ENCODE results near the gene PLA2R1.

DNA sequence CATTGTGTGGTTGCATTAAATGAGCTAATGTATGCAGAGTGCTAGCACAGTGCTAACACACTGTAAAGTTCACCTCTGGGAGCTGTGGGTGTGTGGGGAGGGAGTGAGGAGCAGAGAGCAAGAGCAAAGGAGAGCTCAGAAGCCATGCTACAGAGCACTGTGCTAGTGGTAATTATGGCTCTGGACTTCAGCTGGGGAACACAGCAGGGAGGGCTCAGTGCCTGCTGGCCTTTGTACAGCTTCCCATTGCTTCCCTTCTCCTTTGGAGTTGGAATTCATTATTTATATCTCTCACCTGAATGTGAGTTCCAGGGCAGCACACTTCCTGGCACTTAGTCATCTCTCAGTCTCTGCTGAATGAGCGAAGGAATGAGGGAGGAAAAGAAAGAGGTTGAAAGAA, 2.5 kb upstream of the PLA2R1 start:
- TF ChIP-seq, protein P1, sequence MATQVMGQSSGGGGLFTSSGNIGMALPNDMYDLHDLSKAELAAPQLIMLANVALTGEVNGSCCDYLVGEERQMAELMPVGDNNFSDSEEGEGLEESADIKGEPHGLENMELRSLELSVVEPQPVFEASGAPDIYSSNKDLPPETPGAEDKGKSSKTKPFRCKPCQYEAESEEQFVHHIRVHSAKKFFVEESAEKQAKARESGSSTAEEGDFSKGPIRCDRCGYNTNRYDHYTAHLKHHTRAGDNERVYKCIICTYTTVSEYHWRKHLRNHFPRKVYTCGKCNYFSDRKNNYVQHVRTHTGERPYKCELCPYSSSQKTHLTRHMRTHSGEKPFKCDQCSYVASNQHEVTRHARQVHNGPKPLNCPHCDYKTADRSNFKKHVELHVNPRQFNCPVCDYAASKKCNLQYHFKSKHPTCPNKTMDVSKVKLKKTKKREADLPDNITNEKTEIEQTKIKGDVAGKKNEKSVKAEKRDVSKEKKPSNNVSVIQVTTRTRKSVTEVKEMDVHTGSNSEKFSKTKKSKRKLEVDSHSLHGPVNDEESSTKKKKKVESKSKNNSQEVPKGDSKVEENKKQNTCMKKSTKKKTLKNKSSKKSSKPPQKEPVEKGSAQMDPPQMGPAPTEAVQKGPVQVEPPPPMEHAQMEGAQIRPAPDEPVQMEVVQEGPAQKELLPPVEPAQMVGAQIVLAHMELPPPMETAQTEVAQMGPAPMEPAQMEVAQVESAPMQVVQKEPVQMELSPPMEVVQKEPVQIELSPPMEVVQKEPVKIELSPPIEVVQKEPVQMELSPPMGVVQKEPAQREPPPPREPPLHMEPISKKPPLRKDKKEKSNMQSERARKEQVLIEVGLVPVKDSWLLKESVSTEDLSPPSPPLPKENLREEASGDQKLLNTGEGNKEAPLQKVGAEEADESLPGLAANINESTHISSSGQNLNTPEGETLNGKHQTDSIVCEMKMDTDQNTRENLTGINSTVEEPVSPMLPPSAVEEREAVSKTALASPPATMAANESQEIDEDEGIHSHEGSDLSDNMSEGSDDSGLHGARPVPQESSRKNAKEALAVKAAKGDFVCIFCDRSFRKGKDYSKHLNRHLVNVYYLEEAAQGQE (IDR thresholded peaks at IDR 0.05; ENCODE audit: low read depth, low read length), result no peak
- TF ChIP-seq, protein P2, sequence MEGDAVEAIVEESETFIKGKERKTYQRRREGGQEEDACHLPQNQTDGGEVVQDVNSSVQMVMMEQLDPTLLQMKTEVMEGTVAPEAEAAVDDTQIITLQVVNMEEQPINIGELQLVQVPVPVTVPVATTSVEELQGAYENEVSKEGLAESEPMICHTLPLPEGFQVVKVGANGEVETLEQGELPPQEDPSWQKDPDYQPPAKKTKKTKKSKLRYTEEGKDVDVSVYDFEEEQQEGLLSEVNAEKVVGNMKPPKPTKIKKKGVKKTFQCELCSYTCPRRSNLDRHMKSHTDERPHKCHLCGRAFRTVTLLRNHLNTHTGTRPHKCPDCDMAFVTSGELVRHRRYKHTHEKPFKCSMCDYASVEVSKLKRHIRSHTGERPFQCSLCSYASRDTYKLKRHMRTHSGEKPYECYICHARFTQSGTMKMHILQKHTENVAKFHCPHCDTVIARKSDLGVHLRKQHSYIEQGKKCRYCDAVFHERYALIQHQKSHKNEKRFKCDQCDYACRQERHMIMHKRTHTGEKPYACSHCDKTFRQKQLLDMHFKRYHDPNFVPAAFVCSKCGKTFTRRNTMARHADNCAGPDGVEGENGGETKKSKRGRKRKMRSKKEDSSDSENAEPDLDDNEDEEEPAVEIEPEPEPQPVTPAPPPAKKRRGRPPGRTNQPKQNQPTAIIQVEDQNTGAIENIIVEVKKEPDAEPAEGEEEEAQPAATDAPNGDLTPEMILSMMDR (IDR thresholded peaks at IDR 0.05), result no peak
- TF ChIP-seq JUND (IDR thresholded peaks at IDR 0.05) (no peak), RFX5 (IDR thresholded peaks at IDR 0.05; ENCODE audit: low read length) (no peak), TAF1 (IDR thresholded peaks at IDR 0.05; ENCODE audit: borderline replicate concordance, low read depth, low read length) (no peak), SIN3A (IDR thresholded peaks at IDR 0.05; ENCODE audit: borderline replicate concordance, low read depth, low read length) (no peak), GABPA (IDR thresholded peaks at IDR 0.05; ENCODE audit: low read depth) (no peak), EZH2phosphoT487 (IDR thresholded peaks at IDR 0.05; ENCODE audit: borderline replicate concordance, low read depth) (no peak), POLR2AphosphoS5 (IDR thresholded peaks at IDR 0.05; ENCODE audit: low read depth, low read length) (no peak)
- TF ChIP-seq, protein P3, sequence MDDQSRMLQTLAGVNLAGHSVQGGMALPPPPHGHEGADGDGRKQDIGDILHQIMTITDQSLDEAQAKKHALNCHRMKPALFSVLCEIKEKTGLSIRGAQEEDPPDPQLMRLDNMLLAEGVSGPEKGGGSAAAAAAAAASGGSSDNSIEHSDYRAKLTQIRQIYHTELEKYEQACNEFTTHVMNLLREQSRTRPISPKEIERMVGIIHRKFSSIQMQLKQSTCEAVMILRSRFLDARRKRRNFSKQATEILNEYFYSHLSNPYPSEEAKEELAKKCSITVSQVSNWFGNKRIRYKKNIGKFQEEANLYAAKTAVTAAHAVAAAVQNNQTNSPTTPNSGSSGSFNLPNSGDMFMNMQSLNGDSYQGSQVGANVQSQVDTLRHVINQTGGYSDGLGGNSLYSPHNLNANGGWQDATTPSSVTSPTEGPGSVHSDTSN (IDR thresholded peaks at IDR 0.05), result no peak
- TF ChIP-seq, protein P4, sequence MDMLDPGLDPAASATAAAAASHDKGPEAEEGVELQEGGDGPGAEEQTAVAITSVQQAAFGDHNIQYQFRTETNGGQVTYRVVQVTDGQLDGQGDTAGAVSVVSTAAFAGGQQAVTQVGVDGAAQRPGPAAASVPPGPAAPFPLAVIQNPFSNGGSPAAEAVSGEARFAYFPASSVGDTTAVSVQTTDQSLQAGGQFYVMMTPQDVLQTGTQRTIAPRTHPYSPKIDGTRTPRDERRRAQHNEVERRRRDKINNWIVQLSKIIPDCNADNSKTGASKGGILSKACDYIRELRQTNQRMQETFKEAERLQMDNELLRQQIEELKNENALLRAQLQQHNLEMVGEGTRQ (IDR thresholded peaks at IDR 0.05; ENCODE audit: borderline replicate concordance, low read depth, low read length), result no peak

Data from SK-N-SH (cell line).